ENCODE measurements around the gene ZNF664. TPM values are rescaled to one million over a fixed set of nuclear protein-coding genes. Genes with fewer than 3 reads are reported as not detected.

The ZNF664 gene
- total and polyA plus RNA-seq, 10 of the 15 experiments (the other 5 are each of a cell fraction or from before 2014, with no cell fraction given), result 1.8 to 65.6 (median 30.8) TPM

- no peak overlapping the region for H3K9ac ChIP-seq (ENCODE audit: control insufficient read depth, insufficient read depth, low read length)
- no TSS peak for BruUV-seq (replicated peaks)
- peak overlapping the region; percentile 69 for H2AFZ ChIP-seq (ENCODE audit: control insufficient read depth, low read depth, low read length)
- no peak overlapping the region for H3K4me2 ChIP-seq (ENCODE audit: control insufficient read depth, insufficient read depth)
- ChIA-PET CTCF (interaction anchor here (0.7 to 7.7 kb wide), 18 partner anchors 11 to 870 kb away, joined by 3 to 116 read pairs (median 4); no protein-coding TSS in a partner anchor), SMC1A (ENCODE audit: uncharacterized antibody, unreplicated experiment) (interaction anchor here (1.0 to 3.2 kb wide), 9 partner anchors 11 to 864 kb away, joined by 3 to 37 read pairs (median 4); no protein-coding TSS in a partner anchor), RAD21 (ENCODE audit: unreplicated experiment) (interaction anchor here (0.8 to 2.8 kb wide), 6 partner anchors 19 to 735 kb away, joined by 3 to 24 read pairs (median 5); no protein-coding TSS in a partner anchor), POLR2A (interaction anchor here (0.6 kb wide), 1 partner anchor 598 kb away, joined by 3 read pairs; no protein-coding TSS in a partner anchor)
- WGBS (ENCODE audit: insufficient coverage, insufficient replicate concordance, low lambda C conversion rate, missing lambda C conversion rate), result 49% methylated on average over 7 of the region's 7 CpGs
- no peaks in the 10 kb centered on the region for H3K79me2 ChIP-seq (ENCODE audit: control insufficient read depth, insufficient read depth, low read length)
- ATAC-seq (no peak), FAIRE-seq (no peak), DNase-seq (ENCODE audit: low read depth, low spot score) (no peak)
- no peak overlapping the region for H3K27ac ChIP-seq (ENCODE audit: control insufficient read depth, insufficient read depth)
- intact Hi-C loops (cut with micrococcal nuclease; ENCODE audit: unreplicated experiment), result loop anchor here (1.0 to 10.0 kb wide), 4 partner anchors 285 to 866 kb away; no protein-coding TSS in a partner anchor
- H3K4me3 ChIP-seq, result no peak overlapping the region
- H3K27me3 ChIP-seq (replicated peaks in 1 of 2; ENCODE audit: control insufficient read depth in 2 of 2, insufficient read depth in 2 of 2, low read length in 1 of 2), result no peaks in the 10 kb centered on the region
- no peaks in the 10 kb centered on the region for H3K9me3 ChIP-seq (replicated peaks; ENCODE audit: control insufficient read depth, insufficient read depth, low read length)
- no peaks in the 10 kb centered on the region for H4K20me1 ChIP-seq (ENCODE audit: control insufficient read depth, insufficient read depth)
- no peaks in the 10 kb centered on the region for H3K36me3 ChIP-seq (ENCODE audit: control insufficient read depth in 2 of 2, insufficient read depth in 2 of 2, low read length in 1 of 2)
- no peaks in the 10 kb centered on the region for H3K4me1 ChIP-seq (ENCODE audit: control insufficient read depth, insufficient read depth, low read length)
- in situ Hi-C loops (cut with MboI), result loop anchor here (10.0 kb wide), 1 partner anchor 869 kb away; no protein-coding TSS in a partner anchor
- 0 out of 2 replicates have a peak, but pooled peaks have one; percentile 45 for TF ChIP-seq NFIC (IDR thresholded peaks at IDR 0.05; ENCODE audit: low read depth, low read length)
- no peak for TF ChIP-seq RAD51 (IDR thresholded peaks at IDR 0.05)
- TF ChIP-seq, protein P1, sequence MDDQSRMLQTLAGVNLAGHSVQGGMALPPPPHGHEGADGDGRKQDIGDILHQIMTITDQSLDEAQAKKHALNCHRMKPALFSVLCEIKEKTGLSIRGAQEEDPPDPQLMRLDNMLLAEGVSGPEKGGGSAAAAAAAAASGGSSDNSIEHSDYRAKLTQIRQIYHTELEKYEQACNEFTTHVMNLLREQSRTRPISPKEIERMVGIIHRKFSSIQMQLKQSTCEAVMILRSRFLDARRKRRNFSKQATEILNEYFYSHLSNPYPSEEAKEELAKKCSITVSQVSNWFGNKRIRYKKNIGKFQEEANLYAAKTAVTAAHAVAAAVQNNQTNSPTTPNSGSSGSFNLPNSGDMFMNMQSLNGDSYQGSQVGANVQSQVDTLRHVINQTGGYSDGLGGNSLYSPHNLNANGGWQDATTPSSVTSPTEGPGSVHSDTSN (IDR thresholded peaks at IDR 0.05; ENCODE audit: insufficient replicate concordance, low read depth, low read length), result peak; percentile 21
- TF ChIP-seq BCL3 (IDR thresholded peaks at IDR 0.05; ENCODE audit: borderline replicate concordance, insufficient read depth, low read depth, low read length, poor library complexity, severe bottlenecking), result peak; percentile 79
- no peak for TF ChIP-seq RELA (IDR thresholded peaks at IDR 0.05; ENCODE audit: borderline replicate concordance, partially characterized antibody)
- TF ChIP-seq CEBPB (IDR thresholded peaks at IDR 0.05; ENCODE audit: borderline replicate concordance in 1 of 2, low read depth in 2 of 2, low read length in 2 of 2), result no peak
- no peak for TF ChIP-seq SPI1 (IDR thresholded peaks at IDR 0.05; ENCODE audit: borderline replicate concordance, insufficient read depth, low read depth, low read length)
These were observed 63.2 kb downstream of the ZNF664 start for GRCh38 chr12:124036171-124036598.

Measured in GM12878 (cell line).